Measurements from ENCODE around the gene DNAH2.
"Not testable (repeated sequence)": the region's sequence is repeated elsewhere in the genome, so short reads cannot be mapped to it uniquely, and the experiment has no call there.

The DNAH2 gene

DNA sequence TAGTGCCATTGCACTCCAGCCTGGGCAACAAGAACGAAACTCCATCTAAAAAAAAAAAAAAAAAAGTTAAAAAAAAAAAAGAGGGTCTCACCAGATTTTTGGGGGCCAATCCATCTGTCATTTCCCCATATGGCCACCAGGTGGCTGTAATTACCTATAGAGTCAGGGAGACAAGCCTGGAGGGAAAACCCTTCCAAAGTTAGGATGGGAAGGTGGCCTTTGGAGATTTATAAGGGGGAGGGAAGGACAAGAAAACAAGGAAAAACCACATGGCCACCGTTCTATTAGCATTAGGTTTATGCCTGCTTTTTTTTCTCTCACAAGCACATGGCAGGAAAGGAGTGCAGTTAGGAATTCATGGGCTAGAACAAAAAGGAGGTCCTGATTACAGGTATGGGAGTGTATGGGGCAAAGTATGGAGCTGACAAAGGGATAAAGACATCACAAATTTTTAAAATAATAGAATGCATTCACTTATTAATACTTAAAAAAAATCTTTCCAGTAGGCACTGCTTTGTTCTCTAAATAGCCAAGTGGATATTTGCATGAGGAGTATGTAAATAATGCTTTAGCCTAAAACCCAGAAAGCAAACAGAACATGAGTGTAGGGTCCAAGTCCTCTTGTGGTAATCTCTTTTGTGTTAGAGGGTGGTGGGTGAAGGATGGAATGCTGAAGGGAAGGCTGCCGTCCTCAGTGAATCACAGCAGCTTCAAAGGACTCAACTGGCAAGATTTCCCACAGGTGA is 145.3 kb downstream of the DNAH2 start:
- DNase-seq (ENCODE audit: low spot score), result no peak
- TF ChIP-seq, protein P1, sequence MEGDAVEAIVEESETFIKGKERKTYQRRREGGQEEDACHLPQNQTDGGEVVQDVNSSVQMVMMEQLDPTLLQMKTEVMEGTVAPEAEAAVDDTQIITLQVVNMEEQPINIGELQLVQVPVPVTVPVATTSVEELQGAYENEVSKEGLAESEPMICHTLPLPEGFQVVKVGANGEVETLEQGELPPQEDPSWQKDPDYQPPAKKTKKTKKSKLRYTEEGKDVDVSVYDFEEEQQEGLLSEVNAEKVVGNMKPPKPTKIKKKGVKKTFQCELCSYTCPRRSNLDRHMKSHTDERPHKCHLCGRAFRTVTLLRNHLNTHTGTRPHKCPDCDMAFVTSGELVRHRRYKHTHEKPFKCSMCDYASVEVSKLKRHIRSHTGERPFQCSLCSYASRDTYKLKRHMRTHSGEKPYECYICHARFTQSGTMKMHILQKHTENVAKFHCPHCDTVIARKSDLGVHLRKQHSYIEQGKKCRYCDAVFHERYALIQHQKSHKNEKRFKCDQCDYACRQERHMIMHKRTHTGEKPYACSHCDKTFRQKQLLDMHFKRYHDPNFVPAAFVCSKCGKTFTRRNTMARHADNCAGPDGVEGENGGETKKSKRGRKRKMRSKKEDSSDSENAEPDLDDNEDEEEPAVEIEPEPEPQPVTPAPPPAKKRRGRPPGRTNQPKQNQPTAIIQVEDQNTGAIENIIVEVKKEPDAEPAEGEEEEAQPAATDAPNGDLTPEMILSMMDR (IDR thresholded peaks at IDR 0.05; ENCODE audit: extremely low read depth, missing control alignments), result peak; percentile 68

DNA sequence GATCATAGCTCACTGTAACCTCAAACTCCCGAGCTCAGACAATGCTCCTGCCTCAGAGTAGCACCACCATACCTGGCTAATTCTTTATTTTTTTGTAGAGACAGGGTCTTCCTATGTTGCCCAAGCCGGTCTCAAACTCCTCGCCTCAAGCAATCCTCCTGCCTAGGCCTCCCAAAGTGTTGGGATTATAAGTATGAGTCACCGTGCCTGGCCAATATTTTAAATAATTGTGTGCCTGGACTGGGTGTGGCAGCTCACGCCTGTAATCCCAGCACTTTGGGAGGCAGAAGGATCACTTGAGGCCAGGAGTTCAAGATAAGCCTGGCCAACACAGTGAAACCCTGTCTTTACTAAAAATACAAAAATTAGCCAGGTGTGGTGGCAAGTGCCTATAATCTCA is 146.8 kb downstream of the DNAH2 start:
- not testable (repeated sequence) for DNase-seq (ENCODE audit: low spot score)

DNA sequence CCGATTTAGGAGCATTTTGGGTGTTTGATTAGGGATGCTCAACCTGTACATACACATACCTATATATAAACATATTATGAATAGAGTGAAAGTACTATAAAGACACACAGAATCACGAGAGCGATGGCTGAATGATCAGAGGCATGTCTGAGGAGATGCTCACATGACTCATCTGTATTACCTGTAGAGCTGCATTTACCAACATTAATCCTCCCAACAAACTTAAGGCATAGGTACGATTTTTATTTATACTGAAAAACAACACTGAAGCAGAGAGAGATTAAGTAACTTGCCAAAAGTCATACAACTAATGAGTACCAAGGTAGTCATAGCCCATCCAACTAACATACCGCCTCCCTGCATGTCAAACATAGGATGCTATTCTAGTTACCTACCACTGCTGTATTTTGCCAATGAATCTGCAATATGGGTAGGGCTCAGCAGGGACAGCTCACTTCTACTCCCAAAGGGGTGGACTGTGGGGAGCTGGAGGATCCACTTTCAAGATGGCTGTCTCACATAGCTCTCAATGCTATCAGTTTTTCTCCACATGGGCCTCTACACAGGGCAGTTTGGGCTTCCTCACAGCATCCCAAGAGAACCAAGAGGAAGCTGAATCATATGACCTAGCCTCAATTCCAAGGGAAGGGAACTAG is 147.6 kb downstream of the DNAH2 start:
- TF ChIP-seq, protein P1 (IDR thresholded peaks at IDR 0.05; ENCODE audit: extremely low read depth, missing control alignments), result no peak

DNA sequence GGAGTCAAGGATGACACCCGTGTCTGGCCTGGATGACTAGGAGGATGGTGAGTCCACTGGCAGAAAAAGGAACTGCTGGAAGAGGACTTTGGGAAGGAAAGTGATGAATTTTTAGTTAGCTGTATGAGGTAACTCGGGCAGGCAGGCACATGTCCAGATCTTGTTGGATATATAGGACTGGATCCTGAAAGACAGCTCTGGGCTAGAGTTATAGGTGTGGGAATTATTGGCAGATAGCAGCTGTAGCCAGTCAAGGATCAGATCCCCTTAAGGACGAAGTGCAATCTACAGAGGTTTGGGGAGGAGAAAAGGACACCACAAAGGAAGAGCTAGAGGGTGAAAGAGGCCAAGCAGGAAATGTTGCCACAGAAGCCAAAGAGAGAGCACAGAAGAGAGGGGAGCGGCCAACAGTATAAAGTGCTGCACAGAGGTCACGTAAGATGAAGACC is 150.4 kb downstream of the DNAH2 start:
- DNase-seq (ENCODE audit: low spot score), result no peak

More for the DNA sequence above, 147.6 kb downstream of the DNAH2 start:
- no peak for DNase-seq (ENCODE audit: low spot score)

DNA sequence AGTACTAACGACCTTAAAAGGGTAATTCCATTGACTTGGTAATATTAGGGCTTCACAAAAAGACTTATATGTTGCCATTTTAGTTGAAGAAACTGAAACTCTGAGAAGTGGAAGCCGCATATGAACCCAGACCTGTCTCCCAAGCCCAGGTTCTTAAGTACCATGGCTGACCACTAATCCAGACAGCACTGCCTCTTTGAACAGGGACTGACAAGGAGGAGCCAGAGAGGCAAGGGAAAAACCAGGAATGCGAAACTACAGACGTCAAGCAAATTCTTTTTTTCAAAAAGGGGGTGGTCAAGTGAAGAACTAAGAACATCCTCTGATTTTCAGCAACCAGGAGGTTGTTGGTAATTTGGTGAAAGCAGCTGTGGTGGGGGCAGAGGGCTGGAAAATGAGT is 155.5 kb downstream of the DNAH2 start:
- TF ChIP-seq, protein P1 (IDR thresholded peaks at IDR 0.05; ENCODE audit: extremely low read depth, missing control alignments), result no peak
- DNase-seq (ENCODE audit: low spot score), result no peak

More for the DNA sequence above, 150.4 kb downstream of the DNAH2 start:
- TF ChIP-seq, protein P1 (IDR thresholded peaks at IDR 0.05; ENCODE audit: extremely low read depth, missing control alignments), result no peak

DNA sequence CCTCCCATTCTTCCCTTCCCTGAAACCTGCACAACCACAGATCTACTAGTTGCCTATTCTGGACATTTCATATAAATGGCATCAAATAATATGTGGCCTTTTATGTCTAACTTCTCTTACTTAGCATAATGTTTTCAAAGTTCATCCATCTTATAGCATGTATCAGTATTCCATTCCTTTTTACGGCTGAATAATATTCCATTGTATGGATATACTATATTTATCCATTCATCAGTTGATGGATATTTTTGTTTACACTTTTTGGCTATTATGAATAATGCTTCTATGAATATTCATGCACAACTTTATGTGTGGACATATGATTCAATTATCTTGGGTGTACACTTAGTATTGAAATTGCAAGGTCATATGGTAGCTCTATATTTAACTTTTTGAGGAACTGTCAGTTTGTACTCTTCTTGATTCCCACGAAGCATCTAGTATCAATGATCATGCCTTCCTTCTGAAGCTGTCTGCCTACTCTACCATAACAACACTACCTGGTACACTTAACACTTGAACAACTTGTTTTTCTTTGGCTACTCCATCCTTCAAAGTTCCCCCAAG is 158.3 kb downstream of the DNAH2 start:
- TF ChIP-seq, protein P1 (IDR thresholded peaks at IDR 0.05; ENCODE audit: extremely low read depth, missing control alignments), result no peak
- DNase-seq (ENCODE audit: low spot score), result no peak

DNA sequence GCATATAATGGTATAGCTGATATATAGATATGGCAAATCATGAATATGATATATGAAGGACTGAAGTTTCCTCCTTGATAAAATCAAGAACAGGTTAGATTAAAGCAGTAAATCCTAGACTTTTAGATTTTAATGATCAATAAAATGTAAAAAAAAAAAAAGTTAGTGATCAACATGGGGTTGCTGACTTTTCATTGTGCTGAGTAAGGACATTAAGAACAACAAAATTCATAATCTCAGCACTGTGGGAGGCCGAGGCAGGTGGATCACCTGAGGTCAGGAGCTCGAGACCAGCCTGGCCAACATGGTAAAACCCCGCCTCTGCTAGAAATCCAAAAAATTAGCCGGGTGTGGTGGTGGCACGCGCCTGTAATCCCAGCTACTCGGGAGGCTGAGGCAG is 160.7 kb downstream of the DNAH2 start:
- no peak for DNase-seq (ENCODE audit: low spot score)
- TF ChIP-seq, protein P1 (IDR thresholded peaks at IDR 0.05; ENCODE audit: extremely low read depth, missing control alignments), result no peak

All from GM20000 (cell line).